GM18858 (cell line): Measurements from ENCODE around the gene ADAMTSL1.

Experiments
- ATAC-seq: cut with Tn5 transposase; IDR thresholded peaks from one replicate; pipeline ENCODE4 v1.9.1; 2021; ENCODE audit not compliant: unreplicated experiment

Gene ADAMTSL1

DNA sequence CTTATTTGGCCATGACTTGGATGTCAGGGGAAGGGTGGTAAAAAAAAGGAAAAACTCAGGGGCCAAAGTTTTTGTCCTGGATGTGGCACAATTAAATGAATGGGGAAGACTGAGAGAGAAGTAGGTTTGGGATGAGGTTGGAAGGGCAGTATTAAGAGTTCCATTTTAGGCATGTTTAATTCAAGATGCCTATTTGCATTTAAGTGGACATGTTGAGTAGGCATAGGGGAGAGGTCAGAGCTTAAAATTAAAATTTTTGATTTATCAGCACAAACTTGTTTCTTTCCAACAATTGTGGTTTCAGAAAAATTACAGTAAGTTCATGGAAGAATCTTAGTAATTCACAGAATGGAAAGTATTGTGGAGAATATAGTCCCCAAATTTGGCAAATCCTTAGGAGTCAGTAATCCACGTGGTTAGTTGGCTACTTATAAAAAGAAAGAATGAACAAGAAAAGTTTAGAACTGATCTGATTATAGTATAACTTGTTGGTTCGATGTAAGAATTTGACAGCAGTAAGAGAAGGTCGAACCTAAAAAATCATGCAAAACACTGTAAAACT lies 293.1 kb downstream of the ADAMTSL1 start:
- ATAC-seq = no peak

DNA sequence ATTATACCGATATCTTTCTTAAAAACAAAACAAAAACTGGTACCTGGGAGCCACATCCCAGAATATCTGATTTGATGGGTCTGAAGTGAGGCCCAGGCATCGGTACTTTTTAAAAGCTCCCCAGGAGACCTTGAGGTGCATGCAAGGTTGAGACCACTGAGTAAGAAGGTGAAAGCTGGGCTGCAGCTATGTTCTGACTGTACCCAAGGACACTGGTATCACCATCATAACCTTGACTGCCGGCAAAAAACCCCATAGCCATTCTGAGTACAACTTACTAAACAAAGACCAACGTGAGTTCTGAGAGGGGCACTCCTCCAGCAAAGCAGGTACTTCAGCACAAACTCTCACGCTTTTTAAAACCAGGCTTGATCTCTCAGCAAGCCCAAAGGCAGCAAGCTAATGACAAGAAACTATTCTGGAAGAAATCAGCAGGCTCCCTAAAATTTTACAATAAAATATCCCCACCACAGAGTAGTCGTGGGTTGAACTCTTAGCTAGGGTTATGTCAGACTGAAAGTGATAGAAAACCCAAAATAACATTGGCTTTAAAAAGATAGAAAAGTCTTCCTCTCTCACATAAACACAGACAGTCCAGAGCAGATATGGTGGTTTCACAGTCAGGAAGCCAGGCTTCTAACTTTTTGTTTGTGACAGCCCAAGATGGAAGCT lies 295.1 kb downstream of the ADAMTSL1 start:
- ATAC-seq = peak; percentile 85

DNA sequence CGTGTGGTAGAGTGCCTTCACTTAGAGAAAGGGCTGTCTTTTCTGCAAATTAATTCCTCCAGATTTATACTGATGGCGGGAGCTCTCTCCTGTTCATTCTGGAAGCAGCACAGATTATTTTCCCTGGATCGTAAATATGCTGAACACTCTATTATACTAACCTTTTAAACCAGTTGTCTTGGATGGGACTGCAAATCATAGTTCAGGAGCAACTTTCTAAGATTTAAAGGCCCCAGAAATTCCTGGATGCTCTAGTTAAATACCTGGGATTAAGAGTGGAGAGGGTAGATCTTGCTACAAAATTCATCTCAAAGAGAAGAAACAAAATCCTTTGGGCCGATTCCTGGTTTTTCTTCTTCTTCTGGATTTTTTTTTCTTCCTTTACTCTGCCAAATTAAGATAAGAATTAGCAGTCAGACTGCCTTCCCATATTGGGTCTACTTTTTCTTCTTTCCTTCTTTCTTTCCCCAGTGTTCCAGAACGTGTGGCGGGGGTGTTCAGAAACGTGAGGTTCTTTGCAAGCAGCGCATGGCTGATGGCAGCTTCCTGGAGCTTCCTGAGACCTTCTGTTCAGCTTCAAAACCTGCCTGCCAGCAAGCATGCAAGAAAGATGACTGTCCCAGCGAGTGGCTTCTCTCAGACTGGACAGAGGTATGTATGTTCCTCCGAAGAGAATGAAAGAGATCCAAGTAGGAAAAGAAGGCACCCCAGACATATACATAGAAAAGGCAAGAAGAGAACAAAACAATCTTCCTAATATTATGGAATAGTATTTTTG lies 296.4 kb downstream of the ADAMTSL1 start:
- ATAC-seq = no peak

DNA sequence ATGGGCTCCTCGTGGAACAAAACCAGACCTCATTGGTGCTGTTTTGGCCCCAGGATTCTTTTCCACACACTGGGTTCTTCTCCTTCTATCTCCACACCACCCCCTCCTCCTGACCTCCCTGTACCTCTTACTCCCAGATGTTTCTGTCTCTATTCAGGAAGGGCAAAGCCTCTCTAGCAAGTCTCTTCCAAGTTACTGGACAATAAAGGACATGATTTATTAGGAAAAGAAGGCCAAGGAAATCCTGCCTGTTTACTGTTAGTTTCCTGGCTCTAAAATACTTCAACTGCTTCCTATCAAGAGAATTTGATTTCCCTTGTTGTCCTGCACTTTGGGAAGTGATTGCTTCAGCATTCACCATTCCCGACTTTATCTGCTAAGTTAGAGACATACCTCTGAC lies 297.1 kb downstream of the ADAMTSL1 start:
- no peak for ATAC-seq

DNA sequence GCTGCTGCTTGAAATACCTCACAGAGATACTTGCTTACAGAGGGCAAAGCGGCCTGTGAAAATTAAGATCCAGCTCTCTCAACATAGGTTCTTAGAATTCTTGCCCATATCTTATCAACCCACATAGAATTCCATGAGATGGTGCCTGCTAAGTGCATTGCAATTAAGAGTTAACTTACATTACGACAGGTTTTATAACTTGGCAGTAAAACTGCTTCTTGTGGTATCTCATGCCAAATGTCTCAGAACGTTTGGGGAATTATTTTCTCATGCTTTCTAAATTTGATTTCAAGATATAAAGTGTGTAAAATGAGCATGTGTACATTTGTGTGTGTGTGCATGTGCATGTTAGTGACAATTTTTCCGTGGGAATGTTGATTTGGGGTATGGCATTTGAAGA lies 297.8 kb downstream of the ADAMTSL1 start:
- no peak for ATAC-seq

DNA sequence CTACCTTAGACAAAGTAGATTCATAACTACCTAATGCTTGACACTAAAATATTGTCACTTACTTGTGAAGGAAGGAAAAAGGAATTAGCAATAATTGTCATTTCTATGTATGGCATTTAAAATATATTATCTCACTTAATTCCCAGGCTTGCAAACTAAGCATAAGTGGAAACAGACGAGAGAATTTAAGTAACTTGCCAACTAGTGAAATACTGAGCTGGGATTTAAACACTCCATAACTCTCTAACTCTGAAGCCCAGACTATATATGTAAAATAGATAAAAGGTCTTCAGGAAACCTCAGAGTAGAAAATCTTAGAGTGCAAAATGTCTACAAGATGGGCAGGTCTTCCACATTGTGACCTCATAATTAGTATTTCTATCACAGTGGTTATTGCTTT lies 301.3 kb downstream of the ADAMTSL1 start:
- no peak for ATAC-seq

DNA sequence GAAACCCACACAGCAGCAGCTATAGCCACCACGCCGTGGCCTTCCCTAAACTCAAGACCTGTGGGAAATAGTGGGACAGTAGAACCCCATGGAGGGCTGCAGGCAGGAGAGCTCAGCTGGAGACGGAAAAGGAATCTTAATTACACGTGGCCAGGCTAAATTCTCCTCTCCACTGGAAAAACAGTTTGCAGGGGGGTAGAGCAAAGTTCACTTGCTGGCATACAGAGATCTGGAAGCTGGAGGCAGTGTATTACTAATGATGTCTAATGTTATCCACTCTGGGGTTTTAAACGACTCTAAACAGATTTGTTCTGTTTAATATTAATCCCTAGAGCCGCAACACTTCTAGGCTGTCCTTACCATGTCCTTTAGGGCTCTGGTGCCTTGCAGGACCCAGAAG lies 302.0 kb downstream of the ADAMTSL1 start:
- ATAC-seq = no peak

DNA sequence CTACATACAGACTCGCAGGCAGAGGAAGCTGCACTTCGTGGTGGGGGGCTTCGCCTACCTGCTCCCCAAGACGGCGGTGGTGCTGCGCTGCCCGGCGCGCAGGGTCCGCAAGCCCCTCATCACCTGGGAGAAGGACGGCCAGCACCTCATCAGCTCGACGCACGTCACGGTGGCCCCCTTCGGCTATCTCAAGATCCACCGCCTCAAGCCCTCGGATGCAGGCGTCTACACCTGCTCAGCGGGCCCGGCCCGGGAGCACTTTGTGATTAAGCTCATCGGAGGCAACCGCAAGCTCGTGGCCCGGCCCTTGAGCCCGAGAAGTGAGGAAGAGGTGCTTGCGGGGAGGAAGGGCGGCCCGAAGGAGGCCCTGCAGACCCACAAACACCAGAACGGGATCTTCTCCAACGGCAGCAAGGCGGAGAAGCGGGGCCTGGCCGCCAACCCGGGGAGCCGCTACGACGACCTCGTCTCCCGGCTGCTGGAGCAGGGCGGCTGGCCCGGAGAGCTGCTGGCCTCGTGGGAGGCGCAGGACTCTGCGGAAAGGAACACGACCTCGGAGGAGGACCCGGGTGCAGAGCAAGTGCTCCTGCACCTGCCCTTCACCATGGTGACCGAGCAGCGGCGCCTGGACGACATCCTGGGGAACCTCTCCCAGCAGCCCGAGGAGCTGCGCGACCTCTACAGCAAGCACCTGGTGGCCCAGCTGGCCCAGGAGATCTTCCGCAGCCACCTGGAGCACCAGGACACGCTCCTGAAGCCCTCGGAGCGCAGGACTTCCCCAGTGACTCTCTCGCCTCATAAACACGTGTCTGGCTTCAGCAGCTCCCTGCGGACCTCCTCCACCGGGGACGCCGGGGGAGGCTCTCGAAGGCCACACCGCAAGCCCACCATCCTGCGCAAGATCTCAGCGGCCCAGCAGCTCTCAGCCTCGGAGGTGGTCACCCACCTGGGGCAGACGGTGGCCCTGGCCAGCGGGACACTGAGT lies 303.2 kb downstream of the ADAMTSL1 start:
- no peak for ATAC-seq

DNA sequence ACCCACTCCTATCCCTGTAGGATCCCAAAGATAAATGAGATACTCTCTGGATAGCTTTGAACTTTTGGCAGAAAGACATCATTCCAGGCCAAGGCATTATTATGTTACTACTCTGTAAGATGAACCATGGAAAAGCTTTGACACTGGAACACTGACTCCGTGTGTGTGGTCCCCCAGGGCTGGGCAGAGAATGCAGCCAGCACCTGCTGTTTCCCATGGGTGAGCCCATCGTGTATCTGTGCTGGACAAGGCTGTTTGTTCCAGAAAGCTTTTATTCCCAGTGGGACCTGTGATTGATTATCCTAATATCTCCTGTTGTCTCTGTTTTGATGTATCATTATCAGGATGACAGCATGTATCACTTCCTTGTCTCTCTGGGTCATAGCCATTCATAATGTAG lies 304.2 kb downstream of the ADAMTSL1 start:
- ATAC-seq = no peak

DNA sequence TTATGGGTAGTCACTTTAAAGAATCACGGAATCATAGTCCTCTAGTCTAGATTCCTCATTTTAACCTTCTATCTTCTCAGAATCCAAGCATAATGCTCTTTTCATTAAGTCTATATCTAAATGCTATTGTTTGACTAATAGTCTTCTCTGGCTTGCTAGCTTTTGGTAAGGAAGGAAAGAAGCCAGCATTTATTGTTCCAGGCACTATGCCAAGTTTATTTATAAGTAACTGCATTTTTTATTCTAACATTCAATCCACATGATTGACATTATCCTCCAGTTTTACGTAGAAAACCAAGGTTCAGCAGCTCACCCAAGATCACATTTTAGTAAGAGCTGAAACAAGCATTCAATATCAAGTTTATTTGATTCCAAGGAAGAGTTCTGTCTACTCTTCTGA lies 304.9 kb downstream of the ADAMTSL1 start:
- ATAC-seq = no peak

DNA sequence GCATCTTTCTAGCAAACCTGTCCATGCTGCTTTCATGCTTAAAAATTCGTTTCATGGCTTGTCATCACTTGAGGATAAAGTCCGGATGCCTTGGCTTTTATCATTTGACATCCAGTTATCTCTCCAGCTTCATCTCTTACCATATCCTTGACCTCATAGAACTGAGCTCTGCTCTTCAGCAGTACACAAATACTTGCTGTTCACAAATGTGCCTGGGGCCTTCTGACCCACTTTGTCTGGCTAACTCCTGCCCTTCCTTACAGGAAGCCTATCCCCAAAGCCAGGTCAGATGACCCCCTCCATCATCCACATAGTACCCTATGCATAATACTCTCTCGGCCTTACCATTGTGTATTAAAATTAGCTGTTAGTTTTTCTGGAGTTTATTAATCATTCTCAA lies 310.0 kb downstream of the ADAMTSL1 start:
- no peak for ATAC-seq

DNA sequence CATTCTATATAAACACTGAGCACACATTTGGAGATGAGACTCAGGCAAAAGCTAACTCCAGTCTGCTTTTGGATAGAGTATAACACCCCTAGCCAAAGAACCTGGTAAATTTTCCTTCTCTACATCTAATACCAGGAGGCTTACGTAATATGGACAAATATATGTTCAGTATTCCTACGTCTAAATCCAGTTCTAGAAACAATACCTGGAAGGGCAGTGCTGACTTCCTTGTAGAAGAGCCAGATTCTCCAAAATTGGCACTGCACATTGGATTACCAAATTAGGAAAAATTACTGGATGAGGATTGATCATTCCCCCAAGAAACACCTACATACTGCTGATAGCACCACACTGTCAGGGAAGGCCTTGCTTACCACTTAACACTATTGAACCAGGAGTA lies 311.7 kb downstream of the ADAMTSL1 start:
- ATAC-seq = no peak

DNA sequence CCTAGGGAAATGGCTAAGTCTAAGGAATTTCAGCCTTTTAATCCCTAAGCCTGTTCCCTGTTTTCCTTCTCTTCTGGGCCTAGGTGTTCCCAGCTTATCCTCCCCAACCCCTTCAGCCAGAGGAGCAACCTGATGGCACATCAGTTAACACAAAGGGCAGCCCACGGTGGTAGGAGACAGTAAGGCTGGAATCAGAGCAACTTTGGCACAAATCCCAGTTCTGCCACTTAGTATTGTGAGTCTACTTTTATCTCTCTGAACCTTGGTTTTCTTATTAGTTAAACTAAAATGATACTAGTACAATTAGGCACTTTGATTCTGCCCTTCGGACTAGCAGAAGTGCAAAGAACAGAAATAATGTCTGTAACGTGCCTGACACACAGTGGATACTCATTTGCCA lies 312.2 kb downstream of the ADAMTSL1 start:
- ATAC-seq = no peak

DNA sequence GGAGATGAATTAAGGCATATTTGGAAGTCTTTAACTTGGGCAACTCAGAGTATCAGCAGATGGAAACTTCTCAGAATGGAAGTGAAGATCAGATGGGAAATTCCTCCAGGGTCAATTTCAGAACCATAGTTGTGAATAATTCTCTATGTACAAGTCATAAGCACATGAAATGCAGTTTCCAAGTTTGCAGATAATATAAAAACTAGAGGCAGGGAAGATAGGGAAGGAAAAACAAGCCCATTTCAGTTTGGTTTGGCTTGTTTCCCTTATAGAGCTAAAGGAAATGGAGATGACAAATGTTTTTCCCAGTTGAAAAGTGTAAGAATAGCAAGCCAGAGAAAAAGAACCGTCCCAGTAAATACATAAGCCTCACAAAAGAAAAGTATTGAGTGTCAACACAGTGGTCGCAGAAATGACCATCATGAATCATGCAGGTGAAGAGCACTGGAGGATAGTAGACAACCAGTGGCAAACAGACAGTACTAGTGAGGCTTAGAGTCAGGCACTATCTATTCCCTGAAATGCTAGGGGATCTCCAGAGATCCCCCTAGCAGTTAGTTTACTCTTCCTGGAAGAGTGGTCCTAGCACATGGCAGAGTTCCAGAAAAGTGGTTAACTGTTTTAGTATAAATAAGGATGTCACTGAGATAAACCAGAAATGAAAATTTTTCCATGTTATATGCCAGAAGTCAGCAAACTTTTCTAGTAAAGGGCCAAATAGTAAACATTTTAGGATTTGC lies 313.1 kb downstream of the ADAMTSL1 start:
- ATAC-seq = no peak

DNA sequence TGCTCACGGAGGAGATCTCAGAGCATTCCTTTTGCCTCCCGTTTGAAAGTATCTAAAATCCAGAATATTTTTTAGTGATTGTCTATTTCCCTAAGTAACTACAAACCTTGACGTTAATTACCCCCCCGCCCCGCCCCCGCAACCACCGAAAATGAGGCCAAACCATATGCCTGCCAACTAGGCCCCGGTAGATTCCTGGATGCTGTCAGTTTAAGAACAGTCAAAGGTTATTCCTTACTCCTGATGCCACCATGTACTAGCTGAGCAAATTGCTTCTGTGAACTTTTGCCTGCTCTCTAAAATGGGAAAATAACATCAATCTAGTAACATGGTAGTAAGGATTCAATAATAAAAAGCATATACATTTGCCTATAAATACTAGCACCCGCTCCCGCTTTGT lies 314.3 kb downstream of the ADAMTSL1 start:
- ATAC-seq = no peak

DNA sequence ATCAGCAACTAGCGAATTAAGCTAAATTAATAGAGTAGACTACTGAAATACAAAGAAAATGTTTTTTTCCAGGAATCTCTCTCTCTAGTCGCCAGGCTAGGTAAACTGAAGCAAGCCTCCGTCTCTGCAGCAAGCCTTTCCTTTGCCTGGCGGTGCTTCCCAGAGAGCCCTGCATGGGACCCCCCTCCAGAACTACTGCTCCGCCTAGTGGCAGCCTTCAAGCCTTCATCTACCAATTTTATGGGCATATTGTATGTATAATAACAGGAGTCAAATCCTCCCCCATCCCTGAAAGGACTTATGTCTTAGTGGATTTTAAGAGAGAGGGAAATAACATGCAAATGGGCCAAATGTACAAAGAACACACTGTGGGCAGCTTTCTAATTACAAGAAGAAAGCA lies 317.1 kb downstream of the ADAMTSL1 start:
- no peak for ATAC-seq

DNA sequence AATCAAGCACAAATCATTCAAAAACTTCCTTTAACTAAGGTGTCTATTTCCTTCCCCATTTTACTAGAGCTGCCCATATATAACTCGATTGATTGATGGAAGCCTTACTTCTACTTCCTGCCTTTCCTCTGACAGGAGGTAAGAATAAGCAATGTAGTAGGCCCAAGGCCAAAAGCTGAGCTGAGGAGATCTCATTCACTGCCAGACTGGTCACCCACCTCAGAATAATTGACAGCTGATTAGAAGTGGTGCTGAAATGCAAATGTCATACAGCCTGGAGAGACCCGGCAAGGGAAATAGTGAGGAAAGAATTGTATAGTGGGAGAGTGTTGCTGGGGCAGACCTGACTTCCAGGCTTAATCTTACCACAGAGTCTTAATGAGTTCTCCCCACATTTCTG lies 319.2 kb downstream of the ADAMTSL1 start:
- no peak for ATAC-seq

DNA sequence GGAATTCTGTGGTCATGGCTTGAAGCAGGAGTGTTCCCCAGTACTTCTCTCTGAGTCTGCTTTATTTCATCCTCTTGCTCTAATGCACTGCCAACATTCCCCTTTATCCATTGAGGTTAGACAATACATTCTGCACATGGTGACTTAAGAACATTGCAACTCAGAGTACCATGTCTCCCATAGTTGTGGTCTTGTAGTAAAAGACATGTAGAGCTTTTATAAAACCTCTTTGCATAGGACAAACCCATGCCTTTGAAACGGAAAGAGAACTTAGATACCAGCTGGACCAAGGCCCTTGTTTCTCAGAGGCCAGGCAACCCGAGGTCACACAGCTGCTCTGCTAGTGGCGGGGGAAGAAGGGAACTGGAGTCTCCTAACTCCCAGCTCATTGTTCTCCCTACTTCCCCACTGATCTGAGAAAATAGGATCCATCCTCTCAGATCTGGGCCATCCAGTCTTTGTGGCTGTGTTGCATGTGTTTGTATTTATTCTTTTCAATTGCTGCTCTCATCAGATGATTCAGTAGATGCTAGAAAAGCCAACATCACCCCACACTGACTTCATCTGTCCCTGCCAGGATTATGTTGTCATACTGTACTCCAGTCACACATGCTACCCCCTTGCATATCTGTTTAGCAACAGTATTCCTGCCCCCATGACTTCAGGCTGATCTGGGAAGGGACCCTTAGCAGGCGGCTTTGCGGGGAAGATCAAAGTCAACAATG lies 322.2 kb downstream of the ADAMTSL1 start:
- no peak for ATAC-seq

DNA sequence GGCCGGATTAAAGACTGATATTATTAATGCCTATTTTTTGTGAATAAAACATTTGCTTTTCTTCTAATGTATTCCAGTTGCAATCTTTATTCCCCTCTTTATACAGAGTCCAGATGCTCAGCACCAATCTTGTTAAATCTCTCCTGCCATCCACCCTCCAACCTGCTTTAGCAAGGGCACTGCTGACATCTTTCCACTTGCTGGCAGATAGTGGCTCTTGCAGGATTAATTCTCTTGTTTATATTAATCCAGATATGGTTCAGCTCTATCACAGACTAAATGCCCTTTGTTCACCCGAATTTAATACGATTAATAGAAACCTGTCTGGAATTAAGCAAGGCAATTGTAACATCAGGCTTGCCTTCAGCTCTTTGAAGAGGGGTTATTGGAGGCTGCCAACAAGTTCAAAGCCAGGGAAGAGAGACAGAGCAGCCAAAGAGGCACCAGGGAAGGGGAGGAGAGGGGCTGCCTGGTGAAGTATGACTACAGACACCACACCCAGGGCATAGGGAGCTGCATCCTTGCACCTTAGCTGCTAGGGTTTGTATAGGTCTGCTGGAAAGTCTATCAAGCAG lies 322.8 kb downstream of the ADAMTSL1 start:
- ATAC-seq = no peak

DNA sequence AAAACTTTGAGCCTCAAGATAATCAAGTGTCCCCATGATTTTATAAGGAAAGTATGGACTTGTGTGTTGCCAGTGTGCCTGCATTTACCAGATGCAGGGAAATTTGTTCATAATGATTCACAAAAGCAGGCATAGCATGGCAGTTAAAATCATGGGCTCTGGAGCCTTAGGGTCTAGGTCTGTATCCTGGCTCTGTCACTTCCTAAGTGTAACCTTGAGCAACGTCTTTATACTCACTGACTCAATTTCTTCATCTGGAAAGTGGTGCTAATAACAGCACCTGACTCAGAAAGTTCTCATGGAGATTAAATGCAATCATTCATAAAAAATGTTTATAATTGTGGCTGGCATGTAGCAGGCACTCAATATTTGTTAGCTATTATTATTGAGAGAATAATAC lies 324.2 kb downstream of the ADAMTSL1 start:
- no peak for ATAC-seq
